ENCODE measurements around the gene SCG3. TPM values are rescaled to one million over a fixed set of nuclear protein-coding genes. Genes with fewer than 3 reads are reported as not detected.

SCG3 gene
- total RNA-seq, 1 donor from 2014 or later, result 1.8 TPM

GRCh38 chr15:51672913-51673857 lies 8.1 kb upstream of the SCG3 start:
- Mint-ChIP-seq H3K36me3 (ENCODE audit: low read depth, unreplicated experiment) (no peaks in the 10 kb centered on the region), H3K4me3 (ENCODE audit: unreplicated experiment) (no peak overlapping the region), H3K9me3 (ENCODE audit: unreplicated experiment) (no peaks in the 10 kb centered on the region), H3K4me1 (ENCODE audit: low read depth, unreplicated experiment) (peaks cover 4% of the 10 kb centered on the region), H3K27ac (ENCODE audit: unreplicated experiment) (no peak overlapping the region), H3K27me3 (ENCODE audit: low read depth, unreplicated experiment) (peaks cover 2% of the 10 kb centered on the region)
- no peak overlapping the region for H3K4me3 ChIP-seq (ENCODE audit: insufficient read depth, low read depth, low read length)
- H3K4me1 ChIP-seq (ENCODE audit: insufficient read depth, low read length), result no peaks in the 10 kb centered on the region
- DNase-seq (ENCODE audit: low read depth), result no peak
- H2AFZ ChIP-seq (ENCODE audit: low read depth, low read length), result no peak overlapping the region
- H3K9me3 ChIP-seq (ENCODE audit: insufficient read depth, low read depth, low read length), result no peaks in the 10 kb centered on the region
- no peaks in the 10 kb centered on the region for H4K20me1 ChIP-seq (ENCODE audit: insufficient read depth, low read length)
- H3K27ac ChIP-seq (ENCODE audit: low read depth, low read length), result no peak overlapping the region
- H3K36me3 ChIP-seq (ENCODE audit: insufficient read depth, low read length), result no peaks in the 10 kb centered on the region
- no peak overlapping the region for H3K4me2 ChIP-seq (ENCODE audit: low read length)
- no peaks in the 10 kb centered on the region for H3K79me2 ChIP-seq (ENCODE audit: insufficient read depth, low read length)
- peaks cover 2% of the 10 kb centered on the region for H3K27me3 ChIP-seq (ENCODE audit: insufficient read depth, low read length)
- H3K9ac ChIP-seq (ENCODE audit: low read length), result no peak overlapping the region
- no peak for TF ChIP-seq EZH2 (IDR thresholded peaks at IDR 0.05; ENCODE audit: insufficient read depth, low read length)
- no peak for FAIRE-seq

GRCh38 chr15:51675234-51675633 lies 6.1 kb upstream of the SCG3 start:
- H3K4me1 ChIP-seq (ENCODE audit: insufficient read depth, low read length), result no peaks in the 10 kb centered on the region
- Mint-ChIP-seq H3K4me1 (ENCODE audit: low read depth, unreplicated experiment) (peaks cover 4% of the 10 kb centered on the region), H3K9me3 (ENCODE audit: unreplicated experiment) (no peaks in the 10 kb centered on the region), H3K4me3 (ENCODE audit: unreplicated experiment) (no peak overlapping the region), H3K27me3 (ENCODE audit: low read depth, unreplicated experiment) (peaks cover 2% of the 10 kb centered on the region), H3K36me3 (ENCODE audit: low read depth, unreplicated experiment) (no peaks in the 10 kb centered on the region), H3K27ac (ENCODE audit: unreplicated experiment) (no peak overlapping the region)
- no peak overlapping the region for H3K27ac ChIP-seq (ENCODE audit: low read depth, low read length)
- H4K20me1 ChIP-seq (ENCODE audit: insufficient read depth, low read length), result no peaks in the 10 kb centered on the region
- H3K79me2 ChIP-seq (ENCODE audit: insufficient read depth, low read length), result no peaks in the 10 kb centered on the region
- no peak for TF ChIP-seq CTCF (IDR thresholded peaks at IDR 0.05; ENCODE audit: insufficient read depth, low read depth, low read length)
- no peak for TF ChIP-seq EZH2 (IDR thresholded peaks at IDR 0.05; ENCODE audit: insufficient read depth, low read length)
- DNase-seq (ENCODE audit: low read depth) (no peak), FAIRE-seq (no peak)
- no peak overlapping the region for H2AFZ ChIP-seq (ENCODE audit: low read depth, low read length)
- H3K4me2 ChIP-seq (ENCODE audit: low read length), result no peak overlapping the region
- no peaks in the 10 kb centered on the region for H3K9me3 ChIP-seq (ENCODE audit: insufficient read depth, low read depth, low read length)
- peaks cover 2% of the 10 kb centered on the region for H3K27me3 ChIP-seq (ENCODE audit: insufficient read depth, low read length)
- H3K9ac ChIP-seq (ENCODE audit: low read length), result no peak overlapping the region
- H3K36me3 ChIP-seq (ENCODE audit: insufficient read depth, low read length), result no peaks in the 10 kb centered on the region
- H3K4me3 ChIP-seq (ENCODE audit: insufficient read depth, low read depth, low read length), result no peak overlapping the region

GRCh38 chr15:51677021-51677420 lies 4.3 kb upstream of the SCG3 start:
- no peak overlapping the region for H3K27ac Mint-ChIP-seq (ENCODE audit: unreplicated experiment)
- Histone ChIP-seq H3K9me3 (ENCODE audit: insufficient read depth, low read depth, low read length) (no peaks in the 10 kb centered on the region), H3K27me3 (ENCODE audit: insufficient read depth, low read length) (no peaks in the 10 kb centered on the region), H3K4me3 (ENCODE audit: insufficient read depth, low read depth, low read length) (no peak overlapping the region), H3K9ac (ENCODE audit: low read length) (no peak overlapping the region), H4K20me1 (ENCODE audit: insufficient read depth, low read length) (no peaks in the 10 kb centered on the region), H3K79me2 (ENCODE audit: insufficient read depth, low read length) (no peaks in the 10 kb centered on the region), H3K36me3 (ENCODE audit: insufficient read depth, low read length) (no peaks in the 10 kb centered on the region), H2AFZ (ENCODE audit: low read depth, low read length) (no peak overlapping the region), H3K4me1 (ENCODE audit: insufficient read depth, low read length) (no peaks in the 10 kb centered on the region), H3K4me2 (ENCODE audit: low read length) (no peak overlapping the region), H3K27ac (ENCODE audit: low read depth, low read length) (no peak overlapping the region)
- DNase-seq (ENCODE audit: low read depth) (no peak), FAIRE-seq (no peak)
- peaks cover 2% of the 10 kb centered on the region for H3K27me3 Mint-ChIP-seq (ENCODE audit: low read depth, unreplicated experiment)
- peaks cover 9% of the 10 kb centered on the region for H3K4me1 Mint-ChIP-seq (ENCODE audit: low read depth, unreplicated experiment)
- TF ChIP-seq CTCF (IDR thresholded peaks at IDR 0.05; ENCODE audit: insufficient read depth, low read depth, low read length), result no peak
- no peak for TF ChIP-seq EZH2 (IDR thresholded peaks at IDR 0.05; ENCODE audit: insufficient read depth, low read length)
- H3K4me3 Mint-ChIP-seq (ENCODE audit: unreplicated experiment), result no peak overlapping the region
- H3K9me3 Mint-ChIP-seq (ENCODE audit: unreplicated experiment), result peaks cover 1% of the 10 kb centered on the region
- H3K36me3 Mint-ChIP-seq (ENCODE audit: low read depth, unreplicated experiment), result no peaks in the 10 kb centered on the region

Data from astrocyte (in vitro differentiated cells and primary cell).